Type B pancreatic cell (in vitro differentiated cells): ENCODE data around the gene KRTAP10-10. TPM values are rescaled to one million over a fixed set of nuclear protein-coding genes. Genes with fewer than 3 reads are reported as not detected.
A peak's percentile ranks its signal among the peaks of the same experiment; 100 is the strongest.

Experiments
- DNase-seq: peaks from one replicate; pipeline ENCODE4 v3.0.0; 2021; ENCODE audit warnings: mixed read lengths; ENCODE audit not compliant: unreplicated experiment; ENCODE audit errors: extremely low spot score
- H3K27ac Mint-ChIP-seq: 2 replicates; pipeline ENCODE4 v1.8.0; 2021; ENCODE audit warnings: mild to moderate bottlenecking, mixed read lengths
- H3K27me3 Mint-ChIP-seq: 2 replicates; pipeline ENCODE4 v1.8.0; 2021; ENCODE audit warnings: mixed read lengths
- H3K36me3 Mint-ChIP-seq: 2 replicates; pipeline ENCODE4 v1.8.0; 2021; ENCODE audit warnings: mixed read lengths
- H3K4me1 Mint-ChIP-seq: one replicate; pipeline ENCODE4 v1.8.0; 2021; ENCODE audit warnings: mixed read lengths; ENCODE audit not compliant: unreplicated experiment
- H3K4me3 Mint-ChIP-seq: 2 replicates; pipeline ENCODE4 v1.8.0; 2021; ENCODE audit warnings: mild to moderate bottlenecking, mixed read lengths
- H3K9me3 Mint-ChIP-seq: 2 replicates; pipeline ENCODE4 v1.8.0; 2021; ENCODE audit warnings: mixed read lengths
- total RNA-seq: library from RNA; stranded (reverse); gene quantifications from 2 replicates; pipeline ENCODE4 v1.2.1, GENCODE V29; 2021; ENCODE audit warnings: low replicate concordance
- TF ChIP-seq, protein P1 (sequence below): fragments of 200-600 bp; sonication (generic); conservative IDR thresholded peaks from 2 replicates; pipeline ENCODE4 v1.5.0; 2021; ENCODE audit warnings: antibody characterized with exemption, mild to moderate bottlenecking

KRTAP10-10 gene
- total RNA-seq, 1 donor from 2014 or later: not detected

DNA sequence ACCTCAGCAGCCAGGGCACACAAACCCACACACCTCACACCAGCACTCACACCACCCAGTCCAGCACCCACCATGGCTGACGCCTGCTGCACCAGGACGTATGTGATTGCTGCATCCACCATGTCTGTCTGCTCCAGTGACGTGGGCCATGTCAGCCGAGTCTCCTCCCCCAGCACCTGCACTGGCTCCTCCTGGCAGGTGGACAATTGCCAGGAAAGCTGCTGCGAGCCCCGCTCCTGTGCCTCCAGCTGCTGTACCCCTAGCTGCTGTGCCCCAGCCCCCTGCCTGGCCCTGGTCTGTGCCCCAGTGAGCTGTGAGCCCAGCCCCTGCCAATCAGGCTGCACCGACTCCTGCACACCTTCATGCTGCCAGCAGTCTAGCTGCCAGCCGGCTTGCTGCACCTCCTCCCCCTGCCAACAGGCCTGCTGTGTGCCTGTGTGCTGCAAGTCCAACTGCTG lies 25.1 kb upstream of the KRTAP10-10 start, which contains the start of gene KRTAP10-8:
KRTAP10-8 (plus strand) TSS at position 51 of the 458 bp plus-strand sequence; CDS start at position 73, 22 bp downstream.
- Mint-ChIP-seq H3K36me3 (no peaks in the 10 kb centered on the region), H3K4me1 (no peaks in the 10 kb centered on the region), H3K27ac (no peak within 1 kb of the TSS), H3K4me3 (no peak within 1 kb of the TSS), H3K9me3 (peaks cover 13% of the 10 kb centered on the region), H3K27me3 (peaks cover 4% of the 10 kb centered on the region)
- TF ChIP-seq, protein P1, sequence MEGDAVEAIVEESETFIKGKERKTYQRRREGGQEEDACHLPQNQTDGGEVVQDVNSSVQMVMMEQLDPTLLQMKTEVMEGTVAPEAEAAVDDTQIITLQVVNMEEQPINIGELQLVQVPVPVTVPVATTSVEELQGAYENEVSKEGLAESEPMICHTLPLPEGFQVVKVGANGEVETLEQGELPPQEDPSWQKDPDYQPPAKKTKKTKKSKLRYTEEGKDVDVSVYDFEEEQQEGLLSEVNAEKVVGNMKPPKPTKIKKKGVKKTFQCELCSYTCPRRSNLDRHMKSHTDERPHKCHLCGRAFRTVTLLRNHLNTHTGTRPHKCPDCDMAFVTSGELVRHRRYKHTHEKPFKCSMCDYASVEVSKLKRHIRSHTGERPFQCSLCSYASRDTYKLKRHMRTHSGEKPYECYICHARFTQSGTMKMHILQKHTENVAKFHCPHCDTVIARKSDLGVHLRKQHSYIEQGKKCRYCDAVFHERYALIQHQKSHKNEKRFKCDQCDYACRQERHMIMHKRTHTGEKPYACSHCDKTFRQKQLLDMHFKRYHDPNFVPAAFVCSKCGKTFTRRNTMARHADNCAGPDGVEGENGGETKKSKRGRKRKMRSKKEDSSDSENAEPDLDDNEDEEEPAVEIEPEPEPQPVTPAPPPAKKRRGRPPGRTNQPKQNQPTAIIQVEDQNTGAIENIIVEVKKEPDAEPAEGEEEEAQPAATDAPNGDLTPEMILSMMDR: no peak
- no peak for DNase-seq

DNA sequence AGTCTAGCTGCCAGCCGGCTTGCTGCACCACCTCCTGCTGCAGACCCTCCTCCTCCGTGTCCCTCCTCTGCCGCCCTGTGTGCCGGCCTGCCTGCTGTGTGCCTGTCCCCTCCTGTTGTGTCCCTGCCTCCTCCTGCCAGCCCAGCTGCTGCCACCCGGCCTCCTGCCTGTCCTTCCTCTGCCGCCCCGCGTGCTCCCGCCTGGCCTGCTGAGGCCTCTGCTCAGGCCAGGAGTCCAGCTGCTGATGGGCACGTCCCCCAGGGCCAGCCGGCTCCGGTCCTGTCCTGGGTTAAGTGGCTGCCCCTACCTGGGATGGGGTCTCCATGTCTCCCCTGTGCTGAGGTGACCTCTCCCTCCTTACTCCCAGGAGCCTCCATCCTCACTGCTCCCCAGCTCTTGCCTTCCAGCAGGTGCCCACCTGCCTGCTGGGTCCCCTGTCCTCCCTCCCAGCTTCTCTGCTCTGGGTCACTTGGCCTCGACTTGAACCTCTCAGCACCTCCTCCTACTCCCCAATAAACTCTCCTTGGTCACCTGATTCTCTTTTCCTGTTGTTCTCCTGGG lies 24.4 kb upstream of the KRTAP10-10 start:
- H3K36me3 Mint-ChIP-seq: no peaks in the 10 kb centered on the region
- no peak overlapping the region for H3K4me3 Mint-ChIP-seq
- H3K9me3 Mint-ChIP-seq: peaks cover 13% of the 10 kb centered on the region
- H3K27ac Mint-ChIP-seq: no peak overlapping the region
- TF ChIP-seq, protein P1: no peak
- H3K4me1 Mint-ChIP-seq: no peaks in the 10 kb centered on the region
- peaks cover 4% of the 10 kb centered on the region for H3K27me3 Mint-ChIP-seq
- no peak for DNase-seq

DNA sequence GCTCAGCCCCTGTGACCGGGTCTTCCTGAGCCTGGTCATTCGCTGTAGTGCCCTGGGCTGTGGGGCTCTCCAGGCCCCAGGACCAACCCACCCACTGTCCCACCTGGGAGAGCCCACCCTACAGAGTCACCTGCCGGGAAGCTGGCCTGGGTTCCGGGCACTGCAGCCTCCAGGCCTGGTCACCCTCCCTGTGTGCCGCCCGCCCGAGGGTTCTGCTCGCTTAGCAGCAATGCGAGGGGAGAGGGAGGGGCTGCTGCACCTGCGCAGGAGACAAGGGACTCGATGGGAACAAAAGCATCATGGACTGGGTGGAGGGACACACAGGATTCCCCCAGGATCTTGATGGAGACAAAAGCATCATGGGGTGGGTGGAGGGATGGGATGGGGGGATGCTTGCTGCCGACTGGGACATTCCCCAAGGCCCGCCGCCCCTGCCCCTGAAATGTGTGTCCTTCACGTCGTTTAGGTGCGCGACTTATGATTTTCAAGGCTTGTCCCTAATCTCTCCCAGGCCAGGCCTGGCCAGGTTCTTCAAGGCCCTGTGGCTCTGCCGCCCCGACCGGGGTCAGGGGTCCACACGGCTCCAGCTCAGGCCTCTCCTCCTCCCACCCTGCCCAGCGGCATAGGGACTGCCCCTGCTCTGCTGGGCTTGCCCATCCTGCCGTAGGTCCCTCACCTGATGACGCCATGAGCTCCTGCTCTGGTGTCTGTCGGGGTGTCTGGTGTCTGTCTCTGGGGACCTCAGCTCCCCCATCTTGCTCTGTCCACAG lies 23.6 kb upstream of the KRTAP10-10 start:
- no peaks in the 10 kb centered on the region for H3K36me3 Mint-ChIP-seq
- H3K27ac Mint-ChIP-seq: no peak overlapping the region
- H3K27me3 Mint-ChIP-seq: peaks cover 6% of the 10 kb centered on the region
- no peak for DNase-seq
- TF ChIP-seq, protein P1: no peak
- peaks cover 13% of the 10 kb centered on the region for H3K9me3 Mint-ChIP-seq
- no peak overlapping the region for H3K4me3 Mint-ChIP-seq
- no peaks in the 10 kb centered on the region for H3K4me1 Mint-ChIP-seq

DNA sequence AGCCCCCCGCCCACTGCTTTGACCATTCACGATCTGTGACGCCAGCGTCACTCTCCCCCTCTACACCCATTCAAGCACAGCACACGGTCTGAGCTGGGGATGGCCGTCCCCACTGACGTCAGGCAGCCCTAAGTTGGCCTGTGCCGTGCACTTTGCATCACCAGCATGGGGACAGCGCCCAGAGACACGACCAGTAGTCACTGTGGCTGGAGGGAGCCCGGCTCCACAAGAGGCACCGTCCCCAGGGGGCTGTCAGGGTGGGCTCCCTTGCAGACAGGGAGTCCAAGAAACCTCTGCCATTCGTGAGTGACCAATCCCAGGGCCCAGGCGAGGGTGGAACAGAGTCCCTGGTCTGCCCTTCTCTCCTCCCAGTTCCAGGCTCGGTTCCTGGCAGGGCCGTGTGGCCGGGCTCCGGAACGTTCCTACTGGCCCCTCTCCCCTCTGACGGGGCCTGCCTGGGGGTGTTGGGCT lies 23.0 kb upstream of the KRTAP10-10 start:
- Mint-ChIP-seq H3K9me3 (peaks cover 8% of the 10 kb centered on the region), H3K27ac (no peak overlapping the region), H3K27me3 (peaks cover 6% of the 10 kb centered on the region), H3K36me3 (no peaks in the 10 kb centered on the region), H3K4me3 (no peak overlapping the region), H3K4me1 (no peaks in the 10 kb centered on the region)
- DNase-seq: peak; percentile 59
- TF ChIP-seq, protein P1: no peak

DNA sequence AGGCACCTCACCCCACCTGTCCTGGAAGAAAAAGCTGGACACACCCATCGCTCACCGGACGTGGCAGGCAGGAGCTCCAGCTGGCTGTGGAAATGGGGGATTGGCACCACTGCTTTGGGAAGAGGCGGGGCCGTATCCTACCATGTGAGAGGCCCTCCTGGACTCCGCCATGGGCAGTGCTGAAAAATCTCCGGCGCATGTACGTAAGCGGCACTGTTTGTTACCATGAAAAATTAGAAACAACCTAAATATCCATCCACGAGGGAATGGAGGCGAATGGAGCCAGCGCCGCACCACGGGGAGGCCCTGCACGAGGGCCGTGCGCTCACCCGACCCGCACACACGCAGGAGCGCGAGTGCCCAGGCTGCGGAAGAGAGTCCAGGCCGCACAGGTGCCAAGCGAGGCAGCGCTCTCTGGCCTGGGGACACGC lies 22.2 kb upstream of the KRTAP10-10 start:
- Mint-ChIP-seq H3K9me3 (no peaks in the 10 kb centered on the region), H3K36me3 (no peaks in the 10 kb centered on the region), H3K27me3 (peaks cover 6% of the 10 kb centered on the region), H3K4me3 (no peak overlapping the region), H3K4me1 (no peaks in the 10 kb centered on the region), H3K27ac (no peak overlapping the region)
- DNase-seq: no peak
- TF ChIP-seq, protein P1: no peak
